ENCODE data around the gene SPIRE1.

SPIRE1 gene

GRCh38 chr18:12637901-12638643 is 19.8 kb downstream of the SPIRE1 start:
- no peak overlapping the region for H3K9ac ChIP-seq (ENCODE audit: low read length)
- H3K79me2 ChIP-seq (ENCODE audit: insufficient read depth, low read length): no peaks in the 10 kb centered on the region
- H3F3A ChIP-seq (ENCODE audit: insufficient read depth, low read length): no peaks in the 10 kb centered on the region
- H3K4me2 ChIP-seq (ENCODE audit: low read length): no peak overlapping the region
- no peak overlapping the region for H3K4me3 ChIP-seq (ENCODE audit: low read depth, low read length, poor library complexity, severe bottlenecking)
- H3K36me3 ChIP-seq (ENCODE audit: insufficient read depth, low read length): no peaks in the 10 kb centered on the region
- no peaks in the 10 kb centered on the region for H4K20me1 ChIP-seq (ENCODE audit: insufficient read depth, low read length)
- TF ChIP-seq EZH2 (IDR thresholded peaks at IDR 0.05; ENCODE audit: borderline replicate concordance, low read length): no peak
- TF ChIP-seq, protein P1, sequence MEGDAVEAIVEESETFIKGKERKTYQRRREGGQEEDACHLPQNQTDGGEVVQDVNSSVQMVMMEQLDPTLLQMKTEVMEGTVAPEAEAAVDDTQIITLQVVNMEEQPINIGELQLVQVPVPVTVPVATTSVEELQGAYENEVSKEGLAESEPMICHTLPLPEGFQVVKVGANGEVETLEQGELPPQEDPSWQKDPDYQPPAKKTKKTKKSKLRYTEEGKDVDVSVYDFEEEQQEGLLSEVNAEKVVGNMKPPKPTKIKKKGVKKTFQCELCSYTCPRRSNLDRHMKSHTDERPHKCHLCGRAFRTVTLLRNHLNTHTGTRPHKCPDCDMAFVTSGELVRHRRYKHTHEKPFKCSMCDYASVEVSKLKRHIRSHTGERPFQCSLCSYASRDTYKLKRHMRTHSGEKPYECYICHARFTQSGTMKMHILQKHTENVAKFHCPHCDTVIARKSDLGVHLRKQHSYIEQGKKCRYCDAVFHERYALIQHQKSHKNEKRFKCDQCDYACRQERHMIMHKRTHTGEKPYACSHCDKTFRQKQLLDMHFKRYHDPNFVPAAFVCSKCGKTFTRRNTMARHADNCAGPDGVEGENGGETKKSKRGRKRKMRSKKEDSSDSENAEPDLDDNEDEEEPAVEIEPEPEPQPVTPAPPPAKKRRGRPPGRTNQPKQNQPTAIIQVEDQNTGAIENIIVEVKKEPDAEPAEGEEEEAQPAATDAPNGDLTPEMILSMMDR (IDR thresholded peaks at IDR 0.05; ENCODE audit: low read length): no peak
- no peak overlapping the region for H3K27ac ChIP-seq (ENCODE audit: low read depth, low read length, poor library complexity, severe bottlenecking)
- H2AFZ ChIP-seq (ENCODE audit: low read length): no peak overlapping the region
- H3K4me1 ChIP-seq (ENCODE audit: insufficient read depth, low read length, severe bottlenecking): no peaks in the 10 kb centered on the region
- H3K9me3 ChIP-seq (ENCODE audit: low read length): no peaks in the 10 kb centered on the region
- no peaks in the 10 kb centered on the region for H3K9me2 ChIP-seq (ENCODE audit: low read depth, low read length)
- H3K27me3 ChIP-seq (ENCODE audit: insufficient read depth, low read length): no peaks in the 10 kb centered on the region

GRCh38 chr18:12637393-12637792 is 20.5 kb downstream of the SPIRE1 start:
- no peak overlapping the region for H3K27ac ChIP-seq (ENCODE audit: low read depth, low read length, poor library complexity, severe bottlenecking)

GRCh38 chr18:12631831-12632477 is 26.0 kb downstream of the SPIRE1 start:
- H3F3A ChIP-seq (ENCODE audit: insufficient read depth, low read length): no peaks in the 10 kb centered on the region

More at GRCh38 chr18:12637393-12637792, 20.5 kb downstream of the SPIRE1 start:
- Histone ChIP-seq H3K79me2 (ENCODE audit: insufficient read depth, low read length) (no peaks in the 10 kb centered on the region), H4K20me1 (ENCODE audit: insufficient read depth, low read length) (no peaks in the 10 kb centered on the region), H3K9me2 (ENCODE audit: low read depth, low read length) (no peaks in the 10 kb centered on the region), H3K9ac (ENCODE audit: low read length) (no peak overlapping the region), H3K4me2 (ENCODE audit: low read length) (no peak overlapping the region), H3K4me1 (ENCODE audit: insufficient read depth, low read length, severe bottlenecking) (no peaks in the 10 kb centered on the region), H3K27me3 (ENCODE audit: insufficient read depth, low read length) (no peaks in the 10 kb centered on the region), H3K4me3 (ENCODE audit: low read depth, low read length, poor library complexity, severe bottlenecking) (no peak overlapping the region), H2AFZ (ENCODE audit: low read length) (no peak overlapping the region), H3F3A (ENCODE audit: insufficient read depth, low read length) (no peaks in the 10 kb centered on the region), H3K36me3 (ENCODE audit: insufficient read depth, low read length) (no peaks in the 10 kb centered on the region), H3K9me3 (ENCODE audit: low read length) (no peaks in the 10 kb centered on the region)
- TF ChIP-seq, protein P1 (IDR thresholded peaks at IDR 0.05; ENCODE audit: low read length): no peak
- no peak for TF ChIP-seq EZH2 (IDR thresholded peaks at IDR 0.05; ENCODE audit: borderline replicate concordance, low read length)

More at GRCh38 chr18:12631831-12632477, 26.0 kb downstream of the SPIRE1 start:
- no peaks in the 10 kb centered on the region for H3K4me1 ChIP-seq (ENCODE audit: insufficient read depth, low read length, severe bottlenecking)
- H4K20me1 ChIP-seq (ENCODE audit: insufficient read depth, low read length): no peaks in the 10 kb centered on the region
- H3K9me2 ChIP-seq (ENCODE audit: low read depth, low read length): peaks cover 2% of the 10 kb centered on the region; the same call in 1 of the 2 replicates
- H2AFZ ChIP-seq (ENCODE audit: low read length): no peak overlapping the region
- no peaks in the 10 kb centered on the region for H3K79me2 ChIP-seq (ENCODE audit: insufficient read depth, low read length)
- TF ChIP-seq, protein P1 (IDR thresholded peaks at IDR 0.05; ENCODE audit: low read length): no peak
- no peak for TF ChIP-seq EZH2 (IDR thresholded peaks at IDR 0.05; ENCODE audit: borderline replicate concordance, low read length)
- no peaks in the 10 kb centered on the region for H3K9me3 ChIP-seq (ENCODE audit: low read length)
- H3K36me3 ChIP-seq (ENCODE audit: insufficient read depth, low read length): no peaks in the 10 kb centered on the region
- no peak overlapping the region for H3K4me2 ChIP-seq (ENCODE audit: low read length)
- H3K9ac ChIP-seq (ENCODE audit: low read length): no peak overlapping the region
- no peaks in the 10 kb centered on the region for H3K27me3 ChIP-seq (ENCODE audit: insufficient read depth, low read length)
- H3K27ac ChIP-seq (ENCODE audit: low read depth, low read length, poor library complexity, severe bottlenecking): no peak overlapping the region
- H3K4me3 ChIP-seq (ENCODE audit: low read depth, low read length, poor library complexity, severe bottlenecking): no peak overlapping the region
